Lower leg skin (tissue), 3 donors: ENCODE results near the gene CYBA.

Experiments used
- POLR2A ChIP-seq, 2 donors: fragments of 450-650 bp; IDR thresholded peaks; one replicate each; pipeline ENCODE4 v1.6.1; 2016 to 2017; ENCODE audit warnings: antibody characterized with exemption in 2 of 2, mild to moderate bottlenecking in 1 of 2, moderate library complexity in 1 of 2
- TF ChIP-seq, protein P1 (sequence below), 3 donors: fragments of 450-650 bp; IDR thresholded peaks; one replicate each; pipeline ENCODE4 v1.5.1; 2016; ENCODE audit warnings: antibody characterized with exemption in 3 of 3, mild to moderate bottlenecking in 3 of 3, moderate library complexity in 2 of 3

DNA sequence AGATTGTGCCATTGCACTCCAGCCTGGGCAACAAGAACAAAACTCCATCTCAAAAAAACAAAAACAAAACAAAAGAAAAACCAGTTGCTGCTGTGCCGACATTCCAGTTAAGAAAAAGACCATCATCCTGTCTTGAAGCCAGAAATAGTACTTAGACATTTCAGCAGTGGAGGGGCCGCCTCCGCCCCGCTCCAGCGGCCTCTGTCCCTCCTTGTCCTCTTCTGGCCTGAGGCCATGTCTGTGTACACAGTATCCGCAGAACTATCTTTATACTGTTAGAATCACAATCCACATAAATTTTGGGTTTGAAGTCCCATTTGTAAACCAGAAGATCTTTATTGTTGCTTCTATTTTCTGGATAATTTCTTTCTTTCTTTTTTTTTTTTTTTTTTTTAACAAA is 55.8 kb downstream of the CYBA start:
- TF ChIP-seq, protein P1, sequence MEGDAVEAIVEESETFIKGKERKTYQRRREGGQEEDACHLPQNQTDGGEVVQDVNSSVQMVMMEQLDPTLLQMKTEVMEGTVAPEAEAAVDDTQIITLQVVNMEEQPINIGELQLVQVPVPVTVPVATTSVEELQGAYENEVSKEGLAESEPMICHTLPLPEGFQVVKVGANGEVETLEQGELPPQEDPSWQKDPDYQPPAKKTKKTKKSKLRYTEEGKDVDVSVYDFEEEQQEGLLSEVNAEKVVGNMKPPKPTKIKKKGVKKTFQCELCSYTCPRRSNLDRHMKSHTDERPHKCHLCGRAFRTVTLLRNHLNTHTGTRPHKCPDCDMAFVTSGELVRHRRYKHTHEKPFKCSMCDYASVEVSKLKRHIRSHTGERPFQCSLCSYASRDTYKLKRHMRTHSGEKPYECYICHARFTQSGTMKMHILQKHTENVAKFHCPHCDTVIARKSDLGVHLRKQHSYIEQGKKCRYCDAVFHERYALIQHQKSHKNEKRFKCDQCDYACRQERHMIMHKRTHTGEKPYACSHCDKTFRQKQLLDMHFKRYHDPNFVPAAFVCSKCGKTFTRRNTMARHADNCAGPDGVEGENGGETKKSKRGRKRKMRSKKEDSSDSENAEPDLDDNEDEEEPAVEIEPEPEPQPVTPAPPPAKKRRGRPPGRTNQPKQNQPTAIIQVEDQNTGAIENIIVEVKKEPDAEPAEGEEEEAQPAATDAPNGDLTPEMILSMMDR (IDR thresholded peaks at IDR 0.05), result no peak
- TF ChIP-seq POLR2A (IDR thresholded peaks at IDR 0.05), result no peak
